Activated T-cell treated with anti-CD3 and anti-CD28 coated beads, Interleukin-2, amount 50 U/mL, for 72 hours (primary cell): ENCODE results near the gene ATP9B. TPM values are rescaled to one million over a fixed set of nuclear protein-coding genes. Genes with fewer than 3 reads are reported as not detected.

Experiments
- ATAC-seq, 2 donors: fragments of 150-1000 bp; cut with Tn5 transposase; replicated peaks in 1 of 2; 2 replicates each; pipeline ENCODE4 v1.10.0; 2021; ENCODE audit warnings: moderate library complexity in 2 of 2, mild to moderate bottlenecking in 1 of 2
- DNase-seq, 2 donors: peaks; one replicate each; pipeline ENCODE4 v3.0.0; 2021 to 2022; ENCODE audit warnings: mixed read lengths in 1 of 2
- H3K27ac Mint-ChIP-seq: one replicate; pipeline ENCODE4 v1.8.0; 2022; ENCODE audit warnings: mild to moderate bottlenecking, moderate library complexity, mixed read lengths
- H3K27me3 Mint-ChIP-seq: one replicate; pipeline ENCODE4 v1.8.0; 2022; ENCODE audit warnings: low read depth, mixed read lengths
- H3K36me3 Mint-ChIP-seq, 2 donors: one replicate each; pipeline ENCODE4 v1.8.0; 2022; ENCODE audit warnings: mixed read lengths in 2 of 2, mild to moderate bottlenecking in 1 of 2; ENCODE audit not compliant: insufficient read depth in 2 of 2
- H3K4me1 Mint-ChIP-seq: one replicate; pipeline ENCODE4 v1.8.0; 2022; ENCODE audit warnings: low read depth, mixed read lengths
- H3K4me3 Mint-ChIP-seq, 2 donors: one replicate each; pipeline ENCODE4 v1.8.0; 2022; ENCODE audit warnings: mild to moderate bottlenecking in 2 of 2, mixed read lengths in 2 of 2, moderate library complexity in 2 of 2
- H3K9me3 Mint-ChIP-seq, 2 donors: one replicate each; pipeline ENCODE4 v1.8.0; 2022; ENCODE audit warnings: mixed read lengths in 2 of 2
- total RNA-seq, 2 donors: library from RNA; stranded (reverse); gene quantifications; one replicate each; pipeline ENCODE4 v1.2.3, GENCODE V29; 2022

The ATP9B gene
- total RNA-seq, 2 donors from 2014 or later = 24.1 TPM

DNA sequence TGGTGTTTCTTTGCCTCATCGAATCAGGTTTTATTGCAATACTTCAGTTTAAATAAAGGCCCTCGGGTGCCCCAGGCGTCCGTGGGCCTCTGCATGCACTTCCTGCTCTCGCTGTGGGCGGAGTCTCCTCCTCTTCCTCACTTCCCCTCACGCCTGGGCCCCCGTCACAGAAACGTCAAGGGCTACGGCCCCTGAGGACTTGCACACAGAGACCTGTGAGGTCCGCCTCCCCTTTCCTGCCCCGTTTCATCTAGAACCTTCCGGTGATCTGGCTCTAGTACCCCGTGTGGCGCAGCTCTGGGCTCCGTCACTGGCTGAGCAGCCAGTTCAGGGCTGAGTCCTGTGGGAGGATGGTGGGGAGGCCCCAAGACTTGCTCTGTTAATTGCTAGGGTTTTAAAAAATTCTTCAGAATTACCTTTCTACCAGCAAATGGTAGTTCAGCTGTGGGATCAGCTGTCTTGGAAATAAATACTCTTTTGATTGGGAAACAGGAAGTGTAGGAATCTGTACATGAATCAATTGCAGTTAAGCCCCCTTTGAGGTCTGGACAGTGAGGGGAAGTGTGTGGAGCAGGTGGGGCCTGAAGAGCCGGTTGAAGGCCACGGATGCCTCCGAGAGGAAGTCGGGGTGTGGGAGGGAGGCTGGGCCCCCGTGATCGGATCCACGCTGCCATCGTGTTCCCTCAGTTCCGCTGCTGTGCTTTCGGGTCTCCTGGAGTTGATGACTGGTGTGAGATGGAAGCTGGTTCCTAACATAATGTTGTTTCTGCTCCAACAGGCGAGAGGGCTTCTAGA, 336.8 kb downstream of the ATP9B start:
- Mint-ChIP-seq H3K4me3 (peak overlapping the region; percentile 93 to 98), H3K27me3 (no peaks in the 10 kb centered on the region), H3K9me3 (no peaks in the 10 kb centered on the region), H3K4me1 (peaks cover 65% of the 10 kb centered on the region), H3K27ac (peak overlapping the region; percentile 90), H3K36me3 (peaks cover 6 to 18% of the 10 kb centered on the region in 2 donors)
- DNase-seq (peak; percentile 89 to 90), ATAC-seq (peak; percentile 84 to 85)

DNA sequence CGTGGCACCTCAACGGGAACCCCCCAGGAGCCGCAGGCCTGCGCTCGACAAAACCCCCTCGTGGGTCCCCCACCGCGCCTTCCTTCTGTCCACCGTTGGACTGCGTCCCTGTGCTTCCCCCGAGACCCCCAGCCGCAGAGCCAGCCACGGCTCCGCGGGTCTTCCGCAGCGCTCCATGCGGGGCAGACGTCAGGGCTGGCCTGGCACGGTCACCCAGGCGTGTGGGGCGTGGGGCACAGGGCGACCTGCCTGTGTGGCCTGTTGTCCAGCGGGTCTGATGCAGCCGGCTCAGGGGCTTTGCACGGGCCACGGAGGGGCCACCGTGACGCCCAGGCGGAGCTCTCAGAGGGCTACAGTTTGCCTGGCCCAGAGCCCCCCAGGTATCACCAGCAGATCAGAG, 337.5 kb downstream of the ATP9B start:
- Mint-ChIP-seq H3K27ac (no peak overlapping the region), H3K4me1 (peaks cover 58% of the 10 kb centered on the region), H3K27me3 (no peaks in the 10 kb centered on the region), H3K36me3 (peaks cover 5 to 15% of the 10 kb centered on the region in 2 donors), H3K9me3 (no peaks in the 10 kb centered on the region), H3K4me3 (peak overlapping the region; percentile 93 to 98)
- DNase-seq (no peak), ATAC-seq (no peak)

DNA sequence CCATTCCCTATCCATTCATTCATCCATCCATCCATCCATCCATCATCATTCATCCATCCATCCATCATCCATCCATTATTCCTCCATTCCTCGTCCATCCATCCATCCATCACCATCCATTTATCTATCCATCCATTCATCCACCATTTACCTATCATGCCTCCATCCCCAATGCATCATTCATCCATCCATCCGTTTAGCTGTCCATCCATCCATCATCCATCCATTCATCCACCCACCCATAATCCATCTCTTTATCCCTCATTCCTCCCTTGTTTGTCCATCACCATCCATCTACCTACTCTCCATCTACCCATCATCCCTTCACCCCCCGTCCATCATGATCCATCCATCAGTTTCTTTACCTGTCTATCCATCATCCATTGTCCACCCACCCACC, 340.1 kb downstream of the ATP9B start:
- H3K36me3 Mint-ChIP-seq = peaks cover 8 to 20% of the 10 kb centered on the region in 2 donors
- no peak overlapping the region for H3K27ac Mint-ChIP-seq
- DNase-seq = no peak

DNA sequence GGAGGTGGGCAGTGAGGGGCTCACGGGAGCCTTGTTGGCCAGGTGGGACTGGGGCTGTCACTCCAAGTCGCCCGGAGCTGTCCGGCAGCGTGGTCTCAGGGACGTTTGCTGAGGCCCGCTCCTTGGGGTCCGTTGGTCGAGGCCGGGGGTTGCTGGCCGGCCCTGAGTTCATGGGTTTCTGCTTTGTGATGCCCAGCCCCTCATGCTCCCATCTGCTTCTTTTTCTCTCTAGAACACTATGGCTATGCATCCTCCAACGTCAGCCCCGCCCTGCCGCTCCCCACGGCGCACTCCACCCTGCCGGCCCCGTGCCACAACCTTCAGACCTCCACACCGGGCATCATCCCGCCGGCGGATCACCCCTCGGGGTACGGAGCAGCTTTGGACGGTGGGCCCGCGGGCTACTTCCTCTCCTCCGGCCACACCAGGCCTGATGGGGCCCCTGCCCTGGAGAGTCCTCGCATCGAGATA, 341.0 kb downstream of the ATP9B start:
- Mint-ChIP-seq H3K27me3 (no peaks in the 10 kb centered on the region), H3K4me1 (peaks cover 29% of the 10 kb centered on the region), H3K36me3 (peaks cover 8 to 21% of the 10 kb centered on the region in 2 donors), H3K9me3 (no peaks in the 10 kb centered on the region), H3K4me3 (no peak overlapping the region), H3K27ac (no peak overlapping the region)
- ATAC-seq (no peak), DNase-seq (no peak)

More for the DNA sequence above, 340.1 kb downstream of the ATP9B start:
- Mint-ChIP-seq H3K27me3 (no peaks in the 10 kb centered on the region), H3K9me3 (no peaks in the 10 kb centered on the region), H3K4me1 (peaks cover 34% of the 10 kb centered on the region), H3K4me3 (no peak overlapping the region)
- no peak for ATAC-seq

DNA sequence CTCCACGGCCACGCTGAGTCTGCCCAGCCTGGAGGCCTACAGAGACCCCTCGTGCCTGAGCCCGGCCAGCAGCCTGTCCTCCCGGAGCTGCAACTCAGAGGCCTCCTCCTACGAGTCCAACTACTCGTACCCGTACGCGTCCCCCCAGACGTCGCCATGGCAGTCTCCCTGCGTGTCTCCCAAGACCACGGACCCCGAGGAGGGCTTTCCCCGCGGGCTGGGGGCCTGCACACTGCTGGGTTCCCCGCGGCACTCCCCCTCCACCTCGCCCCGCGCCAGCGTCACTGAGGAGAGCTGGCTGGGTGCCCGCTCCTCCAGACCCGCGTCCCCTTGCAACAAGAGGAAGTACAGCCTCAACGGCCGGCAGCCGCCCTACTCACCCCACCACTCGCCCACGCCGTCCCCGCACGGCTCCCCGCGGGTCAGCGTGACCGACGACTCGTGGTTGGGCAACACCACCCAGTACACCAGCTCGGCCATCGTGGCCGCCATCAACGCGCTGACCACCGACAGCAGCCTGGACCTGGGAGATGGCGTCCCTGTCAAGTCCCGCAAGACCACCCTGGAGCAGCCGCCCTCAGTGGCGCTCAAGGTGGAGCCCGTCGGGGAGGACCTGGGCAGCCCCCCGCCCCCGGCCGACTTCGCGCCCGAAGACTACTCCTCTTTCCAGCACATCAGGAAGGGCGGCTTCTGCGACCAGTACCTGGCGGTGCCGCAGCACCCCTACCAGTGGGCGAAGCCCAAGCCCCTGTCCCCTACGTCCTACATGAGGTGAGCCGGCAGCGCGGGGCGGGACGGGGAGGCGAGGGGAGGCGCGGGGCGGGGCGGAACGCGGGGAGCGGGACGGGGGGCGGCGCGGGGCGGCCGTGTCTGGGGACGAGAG, 341.8 kb downstream of the ATP9B start:
- no peaks in the 10 kb centered on the region for H3K9me3 Mint-ChIP-seq
- no peak overlapping the region for H3K4me3 Mint-ChIP-seq
- ATAC-seq (peak in 1 of 2 donors; percentile 16), DNase-seq (no peak)
- H3K27me3 Mint-ChIP-seq = no peaks in the 10 kb centered on the region
- peaks cover 21% of the 10 kb centered on the region for H3K4me1 Mint-ChIP-seq
- no peak overlapping the region for H3K27ac Mint-ChIP-seq
- H3K36me3 Mint-ChIP-seq = peaks cover 8 to 21% of the 10 kb centered on the region in 2 donors

DNA sequence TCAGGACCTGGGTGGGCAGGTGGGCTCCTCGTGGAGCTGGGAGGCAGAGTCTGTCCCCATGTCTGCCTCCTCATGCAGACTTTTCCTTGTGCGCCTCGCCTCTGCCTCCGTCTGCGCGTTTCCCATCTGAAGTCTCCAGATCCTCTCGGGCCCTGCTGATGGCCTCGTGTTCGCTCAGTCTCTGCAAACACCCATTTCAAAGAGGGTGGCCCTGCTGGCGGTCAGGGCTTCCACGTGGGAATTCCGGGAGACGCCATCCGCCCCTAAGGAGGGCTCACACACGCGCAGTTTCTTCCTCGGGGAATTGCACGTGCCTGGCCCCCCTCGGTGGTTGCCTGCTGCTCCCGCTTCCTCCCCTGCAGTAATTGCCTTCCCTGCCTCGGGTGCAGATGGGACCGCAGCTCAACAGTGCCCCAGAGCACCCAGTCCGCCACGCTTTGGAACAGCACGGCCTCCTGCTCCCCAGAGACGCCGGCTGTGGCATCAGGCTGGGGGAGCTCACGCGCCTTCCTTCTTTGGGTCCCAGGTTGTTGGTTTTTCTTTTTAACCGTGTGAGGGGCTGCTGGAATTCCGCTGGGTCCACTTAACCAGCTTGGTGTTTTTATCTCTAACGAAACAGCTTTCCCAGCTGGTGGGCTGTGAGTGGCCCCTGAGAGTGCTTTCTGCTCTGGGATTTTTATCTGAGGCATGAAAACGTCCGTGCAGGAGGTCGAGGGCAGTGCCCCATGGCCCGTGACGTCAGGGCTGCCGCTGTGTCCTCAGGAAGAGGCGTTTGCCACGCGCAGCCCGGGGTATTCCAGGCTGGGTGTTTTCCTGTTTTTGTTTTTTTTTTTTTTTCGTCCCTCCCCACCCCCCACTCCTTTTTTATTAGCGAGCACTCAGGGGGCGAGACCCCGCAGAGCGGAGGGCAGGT, 342.7 kb downstream of the ATP9B start:
- H3K27ac Mint-ChIP-seq = no peak overlapping the region
- DNase-seq = no peak
- no peak overlapping the region for H3K4me3 Mint-ChIP-seq
- ATAC-seq = peak in 1 of 2 donors; percentile 18
- peaks cover 5 to 17% of the 10 kb centered on the region in 2 donors for H3K36me3 Mint-ChIP-seq
- peaks cover 14% of the 10 kb centered on the region for H3K4me1 Mint-ChIP-seq
- H3K27me3 Mint-ChIP-seq = no peaks in the 10 kb centered on the region
- no peaks in the 10 kb centered on the region for H3K9me3 Mint-ChIP-seq

DNA sequence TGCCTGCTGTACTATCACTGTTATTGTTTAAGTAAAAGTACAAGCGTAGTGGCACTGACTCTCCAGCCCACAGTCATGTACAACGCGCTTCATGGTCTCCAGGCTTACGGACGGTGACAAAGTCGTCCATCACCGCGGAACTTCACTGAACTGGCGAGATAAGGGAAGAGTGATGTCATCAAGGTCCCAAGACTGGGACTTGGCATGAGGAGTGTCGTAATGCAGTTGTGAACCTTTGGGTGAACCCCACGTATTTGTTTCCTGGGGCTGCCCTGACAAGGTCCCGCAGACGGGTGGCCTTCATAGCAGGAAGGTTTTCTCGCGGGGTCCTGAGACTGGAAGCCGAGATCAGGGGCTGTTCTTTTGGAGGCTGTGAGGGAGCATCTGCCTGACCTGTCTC, 343.8 kb downstream of the ATP9B start:
- H3K4me3 Mint-ChIP-seq = no peak overlapping the region
- peaks cover 5 to 13% of the 10 kb centered on the region in 2 donors for H3K36me3 Mint-ChIP-seq
- H3K9me3 Mint-ChIP-seq = no peaks in the 10 kb centered on the region
- peaks cover 6% of the 10 kb centered on the region for H3K4me1 Mint-ChIP-seq
- no peak overlapping the region for H3K27ac Mint-ChIP-seq
- DNase-seq = no peak
- ATAC-seq = no peak
- H3K27me3 Mint-ChIP-seq = no peaks in the 10 kb centered on the region

DNA sequence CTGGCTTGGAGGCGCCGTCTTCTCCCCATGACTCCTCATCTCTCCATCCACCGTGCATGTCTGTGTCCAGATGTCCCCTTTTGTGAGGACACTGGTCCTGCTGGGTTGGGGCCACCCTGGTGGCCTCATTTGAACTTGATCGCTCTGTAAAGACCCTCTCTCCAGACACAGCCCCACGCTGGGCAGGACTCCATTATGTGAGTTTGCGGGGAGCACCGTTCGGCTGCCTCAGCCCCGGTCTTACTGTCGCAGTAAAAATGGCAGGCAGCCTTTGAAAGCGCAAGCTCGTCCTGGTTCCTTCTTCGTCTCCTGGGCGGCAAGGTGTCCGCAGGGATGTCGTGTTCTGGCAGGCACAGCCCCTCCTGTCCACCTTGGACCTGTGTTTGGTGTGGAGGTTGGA, 344.2 kb downstream of the ATP9B start:
- Mint-ChIP-seq H3K36me3 (peaks cover 5 to 12% of the 10 kb centered on the region in 2 donors), H3K27me3 (no peaks in the 10 kb centered on the region), H3K9me3 (no peaks in the 10 kb centered on the region), H3K27ac (no peak overlapping the region), H3K4me3 (no peak overlapping the region), H3K4me1 (peaks cover 6% of the 10 kb centered on the region)
- no peak for DNase-seq
- ATAC-seq = no peak

DNA sequence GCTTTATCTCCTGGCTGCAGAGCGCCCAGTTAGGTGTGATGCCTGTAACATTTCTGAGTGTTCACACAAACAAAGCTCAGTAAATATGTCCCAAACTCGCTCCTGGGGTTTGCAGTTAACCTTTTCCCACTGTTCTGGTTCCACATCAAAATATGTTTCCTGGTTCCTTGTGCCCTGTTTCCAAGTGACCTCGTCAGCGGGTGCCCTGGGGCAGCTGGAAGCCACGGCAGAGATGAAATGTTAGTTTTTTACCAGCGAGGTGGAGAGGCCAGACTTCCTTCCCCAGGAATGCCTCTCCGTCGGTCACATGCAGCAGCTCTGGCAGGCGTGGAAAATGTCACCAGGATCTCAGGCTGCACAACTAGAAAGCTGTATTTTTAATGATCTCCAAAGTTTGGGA, 344.7 kb downstream of the ATP9B start:
- Mint-ChIP-seq H3K27me3 (no peaks in the 10 kb centered on the region), H3K27ac (no peak overlapping the region)
- no peak for DNase-seq

DNA sequence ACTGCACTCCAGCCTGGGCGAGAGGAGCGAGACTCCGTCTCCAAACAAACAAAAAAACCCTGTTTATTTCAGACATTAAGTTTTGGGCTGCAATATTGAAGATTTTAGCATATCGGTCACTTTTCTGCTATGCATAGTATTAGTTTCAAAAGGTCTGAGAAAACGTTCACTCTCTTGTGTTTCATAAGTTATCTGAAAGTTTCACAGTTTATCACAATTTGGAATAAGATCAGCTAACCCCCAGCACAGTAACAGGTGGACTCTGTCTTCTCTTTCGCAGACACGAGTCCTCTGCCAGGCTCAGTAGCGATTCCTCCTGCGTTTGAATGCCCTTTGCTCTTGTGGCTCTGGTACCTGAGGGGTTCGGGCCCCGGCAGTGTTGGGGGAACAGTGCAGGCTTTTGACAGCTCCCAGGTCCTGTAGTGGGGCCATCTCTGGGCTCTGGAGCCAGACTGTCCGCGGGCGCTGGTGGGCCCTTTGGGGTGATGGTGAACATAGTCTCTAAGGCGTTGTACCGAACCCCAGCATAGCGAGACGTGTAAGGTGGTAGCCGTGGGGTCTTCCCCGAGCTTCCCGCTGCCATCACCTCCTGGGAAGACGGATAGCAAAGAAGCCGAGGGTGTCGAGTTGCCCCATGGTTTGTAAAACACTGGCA, 347.0 kb downstream of the ATP9B start:
- Mint-ChIP-seq H3K27me3 (no peaks in the 10 kb centered on the region), H3K4me1 (peaks cover 17% of the 10 kb centered on the region), H3K9me3 (no peaks in the 10 kb centered on the region), H3K36me3 (peaks cover 13 to 18% of the 10 kb centered on the region in 2 donors), H3K4me3 (no peak overlapping the region), H3K27ac (no peak overlapping the region)
- DNase-seq (no peak), ATAC-seq (no peak)

More for the DNA sequence above, 344.7 kb downstream of the ATP9B start:
- Mint-ChIP-seq H3K4me1 (peaks cover 6% of the 10 kb centered on the region), H3K9me3 (no peaks in the 10 kb centered on the region), H3K36me3 (peaks cover 5 to 12% of the 10 kb centered on the region in 2 donors), H3K4me3 (no peak overlapping the region)
- no peak for ATAC-seq

DNA sequence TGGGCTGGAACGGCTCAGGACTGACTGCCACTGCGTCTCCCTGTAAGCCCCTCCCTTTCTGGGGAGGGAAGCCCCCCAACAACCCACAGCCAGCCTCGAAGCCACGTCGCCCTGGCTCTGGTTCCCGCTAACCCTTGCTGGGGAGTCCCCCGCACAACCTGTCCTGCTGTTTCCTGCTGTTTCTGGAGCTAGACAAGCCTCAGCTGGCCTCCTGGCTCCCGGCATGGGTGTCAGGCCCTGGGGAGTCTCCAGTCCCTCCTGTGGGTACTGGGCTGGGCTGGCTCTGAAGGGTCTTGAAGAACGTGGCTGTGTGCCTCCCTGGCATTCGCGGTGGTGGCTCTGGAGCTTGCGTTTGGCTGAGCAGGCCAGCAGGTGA, 347.5 kb downstream of the ATP9B start:
- peaks cover 11 to 18% of the 10 kb centered on the region in 2 donors for H3K36me3 Mint-ChIP-seq

DNA sequence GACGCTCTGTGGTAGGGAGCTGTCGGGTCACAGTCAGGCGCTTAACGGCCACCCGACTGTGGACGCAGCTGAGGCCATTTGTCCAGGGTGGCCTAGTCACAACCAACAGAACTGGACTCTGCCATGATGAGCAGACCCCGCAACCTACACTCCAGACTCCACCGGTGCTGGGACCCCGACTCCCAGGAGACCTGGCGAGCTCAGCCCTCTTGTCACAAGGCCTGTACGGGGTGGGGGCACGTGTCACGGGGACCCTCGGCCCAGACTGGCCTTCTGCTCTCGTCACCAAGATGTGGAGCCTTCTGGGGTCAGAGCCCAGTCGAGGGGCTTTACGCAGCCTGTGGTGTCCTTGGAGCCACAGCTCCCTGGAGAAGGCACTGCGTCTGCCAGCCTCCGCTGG, 349.0 kb downstream of the ATP9B start:
- Mint-ChIP-seq H3K27me3 (no peaks in the 10 kb centered on the region), H3K9me3 (no peaks in the 10 kb centered on the region), H3K27ac (no peak overlapping the region), H3K4me3 (no peak overlapping the region), H3K4me1 (peaks cover 17% of the 10 kb centered on the region), H3K36me3 (peaks cover 11 to 19% of the 10 kb centered on the region in 2 donors)
- DNase-seq (no peak), ATAC-seq (no peak)

More for the DNA sequence above, 347.5 kb downstream of the ATP9B start:
- Mint-ChIP-seq H3K4me1 (peaks cover 17% of the 10 kb centered on the region), H3K9me3 (no peaks in the 10 kb centered on the region), H3K27me3 (no peaks in the 10 kb centered on the region), H3K27ac (no peak overlapping the region), H3K4me3 (no peak overlapping the region)
- ATAC-seq (no peak), DNase-seq (no peak)
